SK-N-SH treated with all-trans-retinoic acid at 6 μM for 48 hours (cell line): Measurements from ENCODE around the gene RAET1E.
A peak's percentile ranks its signal among the peaks of the same experiment; 100 is the strongest.

Experiments used
- ATAC-seq: fragments of 200-7000 bp; cut with Tn5 transposase; 3 replicates; pipeline ENCODE4 v1.9.1; 2020; ENCODE audit warnings: mild to moderate bottlenecking, moderate library complexity
- ARNTL ChIP-seq: fragments of 450-650 bp; formaldehyde crosslinking; IDR thresholded peaks from 2 replicates; pipeline ENCODE4 v1.5.0; 2020; ENCODE audit warnings: low read depth, mild to moderate bottlenecking, moderate library complexity, borderline replicate concordance
- BACH2 ChIP-seq: fragments of 250-450 bp; sonication (Bioruptor Pico); IDR thresholded peaks from 2 replicates; pipeline ENCODE4 v1.9.0; 2021; ENCODE audit warnings: mild to moderate bottlenecking, borderline replicate concordance
- CSDC2 ChIP-seq: fragments of 250-450 bp; sonication (Bioruptor Pico); IDR thresholded peaks from 2 replicates; pipeline ENCODE4 v1.5.0; 2020; ENCODE audit warnings: mild to moderate bottlenecking, moderate library complexity
- ESRRG ChIP-seq: fragments of 250-450 bp; sonication (Bioruptor Pico); IDR thresholded peaks from 2 replicates; pipeline ENCODE4 v1.6.1; 2021; ENCODE audit warnings: mild to moderate bottlenecking
- GLIS3 ChIP-seq: fragments of 250-450 bp; sonication (Bioruptor Pico); IDR thresholded peaks from 2 replicates; pipeline ENCODE4 v1.5.0; 2020; ENCODE audit warnings: mild to moderate bottlenecking, moderate library complexity
- ISL1 ChIP-seq: fragments of 250-450 bp; sonication (Bioruptor Pico); IDR thresholded peaks from 2 replicates; pipeline ENCODE4 v2.1.2; 2022; ENCODE audit warnings: mild to moderate bottlenecking, moderate library complexity
- OSR1 ChIP-seq: fragments of 250-450 bp; sonication (Bioruptor Pico); IDR thresholded peaks from 2 replicates; pipeline ENCODE4 v1.8.0; 2022; ENCODE audit warnings: moderate library complexity, mild to moderate bottlenecking, inconsistent platforms
- PPARA ChIP-seq: fragments of 250-450 bp; sonication (Bioruptor Pico); IDR thresholded peaks from 2 replicates; pipeline ENCODE4 v1.5.0; 2020; ENCODE audit warnings: mild to moderate bottlenecking, borderline replicate concordance
- RARB ChIP-seq: fragments of 250-450 bp; sonication (Bioruptor Pico); IDR thresholded peaks from 2 replicates; pipeline ENCODE4 v1.8.0; 2021; ENCODE audit warnings: mild to moderate bottlenecking, moderate library complexity
- SNAI2 ChIP-seq: fragments of 250-450 bp; sonication (Bioruptor Pico); IDR thresholded peaks from 2 replicates; pipeline ENCODE4 v1.5.0; 2020; ENCODE audit warnings: mild to moderate bottlenecking, moderate library complexity
- TCF4 ChIP-seq: fragments of 250-450 bp; sonication (Bioruptor Pico); IDR thresholded peaks from 2 replicates; pipeline ENCODE4 v1.8.0; 2021; ENCODE audit warnings: mild to moderate bottlenecking, moderate library complexity, borderline replicate concordance
- ZC3H10 ChIP-seq: fragments of 250-450 bp; sonication (Bioruptor Pico); IDR thresholded peaks from 2 replicates; pipeline ENCODE4 v1.5.1; 2021; ENCODE audit warnings: mild to moderate bottlenecking, moderate library complexity
- ZFP3 ChIP-seq: fragments of 250-450 bp; sonication (Bioruptor Pico); IDR thresholded peaks from 2 replicates; pipeline ENCODE4 v1.5.0; 2020; ENCODE audit warnings: mild to moderate bottlenecking, moderate library complexity
- ZFP30 ChIP-seq: fragments of 450-650 bp; formaldehyde crosslinking; IDR thresholded peaks from 2 replicates; pipeline ENCODE4 v1.5.0; 2022; ENCODE audit warnings: mild to moderate bottlenecking, moderate library complexity
- ZNF565 ChIP-seq: fragments of 450-650 bp; formaldehyde crosslinking; conservative IDR thresholded peaks from 2 replicates; pipeline ENCODE4 v1.5.0; 2020; ENCODE audit warnings: low read depth, mild to moderate bottlenecking, moderate library complexity
- ZNF70 ChIP-seq: fragments of 450-650 bp; formaldehyde crosslinking; IDR thresholded peaks from 2 replicates; pipeline ENCODE4 v1.5.0; 2020; ENCODE audit warnings: mild to moderate bottlenecking, moderate library complexity
- ZNF8 ChIP-seq: fragments of 450-650 bp; formaldehyde crosslinking; IDR thresholded peaks from 2 replicates; pipeline ENCODE4 v1.5.0; 2020; ENCODE audit warnings: mild to moderate bottlenecking, moderate library complexity
- TF ChIP-seq, protein P1 (sequence below): fragments of 250-450 bp; sonication (Bioruptor Pico); IDR thresholded peaks from 2 replicates; pipeline ENCODE4 v1.5.1; 2020; ENCODE audit warnings: low read depth, mild to moderate bottlenecking, moderate library complexity
- TF ChIP-seq, protein P2 (sequence below): fragments of 250-450 bp; sonication (Bioruptor Pico); IDR thresholded peaks from 2 replicates; pipeline ENCODE4 v1.5.0; 2020; ENCODE audit warnings: mild to moderate bottlenecking, moderate library complexity
- TF ChIP-seq, protein P3 (sequence below): fragments of 250-450 bp; sonication (Bioruptor Pico); IDR thresholded peaks from 2 replicates; pipeline ENCODE4 v1.8.0; 2020; ENCODE audit warnings: mild to moderate bottlenecking, moderate library complexity, borderline replicate concordance

RAET1E gene

GRCh38 chr6:149925974-149926777 is 28.3 kb upstream of the RAET1E start:
- peak; percentile 87 for ATAC-seq
- TF ChIP-seq, protein P1, sequence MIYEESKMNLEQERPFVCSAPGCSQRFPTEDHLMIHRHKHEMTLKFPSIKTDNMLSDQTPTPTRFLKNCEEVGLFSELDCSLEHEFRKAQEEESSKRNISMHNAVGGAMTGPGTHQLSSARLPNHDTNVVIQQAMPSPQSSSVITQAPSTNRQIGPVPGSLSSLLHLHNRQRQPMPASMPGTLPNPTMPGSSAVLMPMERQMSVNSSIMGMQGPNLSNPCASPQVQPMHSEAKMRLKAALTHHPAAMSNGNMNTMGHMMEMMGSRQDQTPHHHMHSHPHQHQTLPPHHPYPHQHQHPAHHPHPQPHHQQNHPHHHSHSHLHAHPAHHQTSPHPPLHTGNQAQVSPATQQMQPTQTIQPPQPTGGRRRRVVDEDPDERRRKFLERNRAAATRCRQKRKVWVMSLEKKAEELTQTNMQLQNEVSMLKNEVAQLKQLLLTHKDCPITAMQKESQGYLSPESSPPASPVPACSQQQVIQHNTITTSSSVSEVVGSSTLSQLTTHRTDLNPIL (CRISPR knock-in tag): no peak
- TF ChIP-seq, protein P2, sequence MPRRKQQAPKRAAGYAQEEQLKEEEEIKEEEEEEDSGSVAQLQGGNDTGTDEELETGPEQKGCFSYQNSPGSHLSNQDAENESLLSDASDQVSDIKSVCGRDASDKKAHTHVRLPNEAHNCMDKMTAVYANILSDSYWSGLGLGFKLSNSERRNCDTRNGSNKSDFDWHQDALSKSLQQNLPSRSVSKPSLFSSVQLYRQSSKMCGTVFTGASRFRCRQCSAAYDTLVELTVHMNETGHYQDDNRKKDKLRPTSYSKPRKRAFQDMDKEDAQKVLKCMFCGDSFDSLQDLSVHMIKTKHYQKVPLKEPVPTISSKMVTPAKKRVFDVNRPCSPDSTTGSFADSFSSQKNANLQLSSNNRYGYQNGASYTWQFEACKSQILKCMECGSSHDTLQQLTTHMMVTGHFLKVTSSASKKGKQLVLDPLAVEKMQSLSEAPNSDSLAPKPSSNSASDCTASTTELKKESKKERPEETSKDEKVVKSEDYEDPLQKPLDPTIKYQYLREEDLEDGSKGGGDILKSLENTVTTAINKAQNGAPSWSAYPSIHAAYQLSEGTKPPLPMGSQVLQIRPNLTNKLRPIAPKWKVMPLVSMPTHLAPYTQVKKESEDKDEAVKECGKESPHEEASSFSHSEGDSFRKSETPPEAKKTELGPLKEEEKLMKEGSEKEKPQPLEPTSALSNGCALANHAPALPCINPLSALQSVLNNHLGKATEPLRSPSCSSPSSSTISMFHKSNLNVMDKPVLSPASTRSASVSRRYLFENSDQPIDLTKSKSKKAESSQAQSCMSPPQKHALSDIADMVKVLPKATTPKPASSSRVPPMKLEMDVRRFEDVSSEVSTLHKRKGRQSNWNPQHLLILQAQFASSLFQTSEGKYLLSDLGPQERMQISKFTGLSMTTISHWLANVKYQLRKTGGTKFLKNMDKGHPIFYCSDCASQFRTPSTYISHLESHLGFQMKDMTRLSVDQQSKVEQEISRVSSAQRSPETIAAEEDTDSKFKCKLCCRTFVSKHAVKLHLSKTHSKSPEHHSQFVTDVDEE: no peak
- TF ChIP-seq ZFP3 (CRISPR knock-in tag) (no peak), SNAI2 (CRISPR knock-in tag) (no peak), ZFP30 (CRISPR knock-in tag) (no peak), PPARA (no peak)

DNA sequence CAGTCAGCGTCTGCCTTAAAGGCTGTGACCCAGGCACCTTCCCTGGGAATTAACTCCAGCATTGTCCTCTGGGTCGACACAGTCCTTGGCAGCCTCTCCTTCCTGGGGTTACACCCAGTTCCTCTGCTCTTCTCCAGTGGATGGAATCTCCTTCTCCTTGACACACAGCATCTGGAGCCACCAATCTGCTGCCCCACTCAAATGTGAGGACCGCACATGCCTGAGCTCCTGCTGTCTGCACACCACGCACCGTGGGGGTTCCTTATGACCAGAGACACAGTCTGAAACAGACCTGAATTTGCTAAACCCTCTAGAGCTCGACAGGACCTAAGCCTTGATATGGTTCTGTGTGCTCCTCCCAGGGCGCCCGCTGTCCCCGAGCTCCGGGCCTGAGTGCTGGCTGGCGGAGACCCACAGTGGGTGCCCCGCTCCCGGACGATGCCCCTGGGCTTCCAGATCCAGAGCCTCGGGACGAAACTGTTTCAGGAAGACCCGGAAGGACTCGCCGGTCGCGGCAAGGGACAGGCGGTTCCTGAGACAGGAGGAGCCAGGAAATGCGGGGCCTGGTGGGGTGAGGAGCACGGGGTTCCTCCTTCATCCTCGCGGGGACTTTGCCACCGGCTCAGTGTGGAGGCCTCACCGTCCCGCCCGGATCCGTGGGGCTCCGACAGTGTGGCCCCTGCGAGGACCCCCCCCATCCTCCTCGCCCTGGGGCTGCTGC is 27.5 kb upstream of the RAET1E start:
- TF ChIP-seq CSDC2: no peak
- TF ChIP-seq ZNF70: no peak
- TF ChIP-seq, protein P2: no peak
- no peak for TF ChIP-seq ZC3H10 (CRISPR knock-in tag)
- TF ChIP-seq ZFP3 (CRISPR knock-in tag): no peak
- no peak for TF ChIP-seq TCF4
- no peak for TF ChIP-seq ZNF8 (CRISPR knock-in tag)
- no peak for TF ChIP-seq ZFP30 (CRISPR knock-in tag)
- ATAC-seq: peak; percentile 1; the same call in 2 of the 3 replicates

DNA sequence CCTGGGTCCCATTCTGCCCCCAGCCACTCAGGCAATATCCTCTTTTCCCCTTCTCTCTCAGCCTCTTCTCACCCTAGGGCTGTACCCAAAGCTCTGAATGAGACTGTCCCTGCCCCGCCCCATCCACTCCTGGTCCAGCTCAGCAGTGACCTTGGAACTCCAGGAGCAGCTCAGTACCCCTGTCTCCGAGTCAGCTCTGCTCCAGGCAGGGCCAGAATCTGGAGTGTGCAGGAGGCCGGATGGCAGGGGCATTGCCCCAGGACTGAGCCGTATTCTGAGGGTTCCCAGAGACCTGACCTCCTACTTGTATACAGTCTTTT is 27.0 kb upstream of the RAET1E start:
- no peak for ATAC-seq
- TF ChIP-seq ZFP30 (CRISPR knock-in tag) (no peak), SNAI2 (CRISPR knock-in tag) (no peak), ZFP3 (CRISPR knock-in tag) (no peak), ARNTL (CRISPR knock-in tag) (no peak), ZNF70 (no peak), GLIS3 (CRISPR knock-in tag) (no peak), BACH2 (CRISPR knock-in tag) (no peak), PPARA (no peak), OSR1 (CRISPR knock-in tag) (no peak), ISL1 (no peak), RARB (CRISPR knock-in tag) (no peak), ZNF565 (CRISPR knock-in tag) (no peak), ESRRG (no peak), ZC3H10 (CRISPR knock-in tag) (no peak)
- TF ChIP-seq, protein P2: no peak
- TF ChIP-seq, protein P3, sequence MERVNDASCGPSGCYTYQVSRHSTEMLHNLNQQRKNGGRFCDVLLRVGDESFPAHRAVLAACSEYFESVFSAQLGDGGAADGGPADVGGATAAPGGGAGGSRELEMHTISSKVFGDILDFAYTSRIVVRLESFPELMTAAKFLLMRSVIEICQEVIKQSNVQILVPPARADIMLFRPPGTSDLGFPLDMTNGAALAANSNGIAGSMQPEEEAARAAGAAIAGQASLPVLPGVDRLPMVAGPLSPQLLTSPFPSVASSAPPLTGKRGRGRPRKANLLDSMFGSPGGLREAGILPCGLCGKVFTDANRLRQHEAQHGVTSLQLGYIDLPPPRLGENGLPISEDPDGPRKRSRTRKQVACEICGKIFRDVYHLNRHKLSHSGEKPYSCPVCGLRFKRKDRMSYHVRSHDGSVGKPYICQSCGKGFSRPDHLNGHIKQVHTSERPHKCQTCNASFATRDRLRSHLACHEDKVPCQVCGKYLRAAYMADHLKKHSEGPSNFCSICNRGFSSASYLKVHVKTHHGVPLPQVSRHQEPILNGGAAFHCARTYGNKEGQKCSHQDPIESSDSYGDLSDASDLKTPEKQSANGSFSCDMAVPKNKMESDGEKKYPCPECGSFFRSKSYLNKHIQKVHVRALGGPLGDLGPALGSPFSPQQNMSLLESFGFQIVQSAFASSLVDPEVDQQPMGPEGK (CRISPR knock-in tag): no peak
- TF ChIP-seq, protein P1 (CRISPR knock-in tag): no peak
